CD4-positive, alpha-beta T cell (primary cell): ENCODE data around the gene IQCH. TPM values are rescaled to one million over a fixed set of nuclear protein-coding genes. Genes with fewer than 3 reads are reported as not detected.
"Not testable (repeated sequence)": the region's sequence is repeated elsewhere in the genome, so short reads cannot be mapped to it uniquely, and the experiment has no call there.

Experiments used
- ATAC-seq: fragments of 200-7000 bp; cut with Tn5 transposase; one replicate; pipeline ENCODE4 v1.10.0; 2022; ENCODE audit warnings: mild to moderate bottlenecking; ENCODE audit not compliant: poor library complexity
- CTCF ChIA-PET: fragments of 350-600 bp; sonication (Branson Sonifier 250); formaldehyde crosslinking; loops from one replicate; lab custom pipeline; 2021; ENCODE audit warnings: antibody characterized with exemption, inconsistent platforms; lab: Charles Lee
- POLR2A ChIA-PET: fragments of 350-600 bp; sonication (Branson Sonifier 250); formaldehyde crosslinking; loops from one replicate; lab custom pipeline; 2021; ENCODE audit warnings: antibody characterized with exemption, inconsistent platforms; lab: Charles Lee
- DNase-seq, 14 experiments: peaks; one replicate each; pipeline ENCODE4 v3.0.0-alpha.2; 2013 to 2020; ENCODE audit warnings: mixed read lengths in 2 of 14
- H3K27ac ChIP-seq, 2 donors: one replicate each; pipeline versions ENCODE4 v1.5.1 to v1.7.0; 2013; ENCODE audit warnings: low read length in 2 of 2, low read depth in 1 of 2, mild to moderate bottlenecking in 1 of 2
- H3K27me3 ChIP-seq, 2 experiments: 1 replicate in 1 of 2; 2 replicates in 1 of 2; pipeline versions ENCODE4 v1.6.1 to v1.7.0; 2013; ENCODE audit warnings: low read length in 2 of 2, control low read depth in 1 of 2, mild to moderate bottlenecking in 1 of 2, moderate library complexity in 1 of 2; ENCODE audit not compliant: insufficient read depth in 2 of 2, control insufficient read depth in 1 of 2
- H3K36me3 ChIP-seq: one replicate; pipeline ENCODE4 v1.6.1; 2013; ENCODE audit warnings: low read length, control low read depth; ENCODE audit not compliant: insufficient read depth
- H3K4me1 ChIP-seq: one replicate; pipeline ENCODE4 v1.6.1; 2013; ENCODE audit warnings: low read length, control low read depth; ENCODE audit not compliant: insufficient read depth
- H3K4me3 ChIP-seq: one replicate; pipeline ENCODE4 v1.5.1; 2013; ENCODE audit warnings: mild to moderate bottlenecking, low read length, moderate library complexity
- H3K9me3 ChIP-seq, 2 experiments: 1 replicate in 1 of 2; 2 replicates in 1 of 2; pipeline versions ENCODE4 v1.6.1 to v1.7.0; 2013; ENCODE audit warnings: low read length in 2 of 2, mild to moderate bottlenecking in 2 of 2, control low read depth in 1 of 2, moderate library complexity in 1 of 2; ENCODE audit not compliant: control insufficient read depth in 1 of 2, insufficient read depth in 1 of 2
- H3K27ac Mint-ChIP-seq: one replicate; pipeline ENCODE4 v1.8.0; 2020; ENCODE audit warnings: mixed read lengths
- H3K27me3 Mint-ChIP-seq: one replicate; pipeline ENCODE4 v1.8.0; 2021; ENCODE audit warnings: mixed read lengths
- H3K36me3 Mint-ChIP-seq: one replicate; pipeline ENCODE4 v1.8.0; 2021; ENCODE audit warnings: low read depth, mixed read lengths
- H3K4me1 Mint-ChIP-seq: one replicate; pipeline ENCODE4 v1.8.0; 2021; ENCODE audit warnings: low read depth, mixed read lengths
- H3K4me3 Mint-ChIP-seq: one replicate; pipeline ENCODE4 v1.8.0; 2020; ENCODE audit warnings: mild to moderate bottlenecking, mixed read lengths
- H3K9me3 Mint-ChIP-seq: one replicate; pipeline ENCODE4 v1.8.0; 2020; ENCODE audit warnings: mixed read lengths
- CTCF ChIP-seq: fragments of 200-600 bp; IDR thresholded peaks from one replicate; pipeline ENCODE4 v1.8.0; 2022; ENCODE audit warnings: antibody characterized with exemption, mild to moderate bottlenecking
- intact Hi-C, 2 experiments: fragments of 100-400 bp; cut with DNase I in 1 of 2; cut with micrococcal nuclease in 1 of 2; formaldehyde crosslinking; loops; one replicate each; pipeline versions ENCODE4 v1.15.1 to v1.9.0; 2023 to 2025; cut with DNase I, micrococcal nuclease
- total RNA-seq, 174 experiments: library from RNA in 2 of 174; stranded (reverse) in 2 of 174; gene quantifications; one replicate each; pipeline ENCODE4 v1.2.3 and lab custom pipeline; 2021 to 2026

Gene IQCH
- total RNA-seq, 2 experiments from 2014 or later = 0.85 to 1.3 TPM

GRCh38 chr15:67253101-67253500 is 1.5 kb upstream of the IQCH start:
- peaks cover 20% of the 10 kb centered on the region for H3K36me3 Mint-ChIP-seq
- Histone ChIP-seq H3K36me3 (no peaks in the 10 kb centered on the region), H3K4me1 (peaks cover 17% of the 10 kb centered on the region), H3K27me3 (no peaks in the 10 kb centered on the region), H3K4me3 (no peak overlapping the region), H3K9me3 (no peaks in the 10 kb centered on the region), H3K27ac (no peak overlapping the region)
- H3K27ac Mint-ChIP-seq = peak overlapping the region; percentile 91
- TF ChIP-seq CTCF = no peak
- intact Hi-C loops = loop anchor here (5.0 to 10.0 kb wide), 4 partner anchors 188 to 974 kb away; partner anchors contain the start of genes SMAD3 (in 2 of the 2), CLN6 (in 1 of the 2), MAP2K5 (in 1 of the 2) and PIAS1 (in 1 of the 2)
- H3K4me3 Mint-ChIP-seq = peak overlapping the region; percentile 97
- DNase-seq = no peak
- POLR2A ChIA-PET = no interaction called here
- ATAC-seq = no peak
- CTCF ChIA-PET = interaction anchor here (1.5 to 2.2 kb wide), 2 partner anchors 12 to 306 kb away, joined by 3 to 12 read pairs; no protein-coding TSS in a partner anchor
- H3K9me3 Mint-ChIP-seq = no peaks in the 10 kb centered on the region
- peaks cover 52% of the 10 kb centered on the region for H3K4me1 Mint-ChIP-seq
- H3K27me3 Mint-ChIP-seq = no peaks in the 10 kb centered on the region

- DNase-seq (peak in 1 of 14 experiments; percentile 10), ATAC-seq (no peak)
- no peaks in the 10 kb centered on the region for H3K9me3 Mint-ChIP-seq
- no peaks in the 10 kb centered on the region for H3K27me3 ChIP-seq
- peaks cover 46% of the 10 kb centered on the region for H3K4me1 Mint-ChIP-seq
- intact Hi-C loops = loop anchor here (2.0 to 10.0 kb wide), 5 partner anchors 13 to 974 kb away; partner anchors contain the start of genes SMAD3 (in 2 of the 2), CLN6 (in 1 of the 2), MAP2K5 (in 1 of the 2) and PIAS1 (in 1 of the 2)
- H3K9me3 ChIP-seq = no peaks in the 10 kb centered on the region
- no peak for TF ChIP-seq CTCF
- CTCF ChIA-PET = interaction anchor here (0.6 to 2.2 kb wide), 4 partner anchors 13 to 307 kb away, joined by 3 to 12 read pairs (median 3); no protein-coding TSS in a partner anchor
- H3K36me3 Mint-ChIP-seq = peaks cover 18% of the 10 kb centered on the region
- no peaks in the 10 kb centered on the region for H3K36me3 ChIP-seq
- H3K4me3 Mint-ChIP-seq = peak overlapping the region; percentile 97
- H3K4me1 ChIP-seq = peaks cover 17% of the 10 kb centered on the region
- POLR2A ChIA-PET = interaction anchor here (0.9 to 1.8 kb wide), 7 partner anchors 13 to 187 kb away, joined by 3 to 13 read pairs (median 4); no protein-coding TSS in a partner anchor
- H3K27ac ChIP-seq = peak overlapping the region; percentile 72 to 82
- H3K27ac Mint-ChIP-seq = peak overlapping the region; percentile 91
- H3K27me3 Mint-ChIP-seq = no peaks in the 10 kb centered on the region
- H3K4me3 ChIP-seq = peak overlapping the region; percentile 96
Observed at GRCh38 chr15:67253549-67254237, 893 bp upstream of the IQCH start.

- no peaks in the 10 kb centered on the region for H3K9me3 ChIP-seq
- H3K4me1 ChIP-seq = peaks cover 17% of the 10 kb centered on the region
- no peaks in the 10 kb centered on the region for H3K9me3 Mint-ChIP-seq
- H3K27me3 ChIP-seq = no peaks in the 10 kb centered on the region
- no peaks in the 10 kb centered on the region for H3K27me3 Mint-ChIP-seq
- no peak overlapping the region for H3K4me3 ChIP-seq
- no peak for TF ChIP-seq CTCF
- POLR2A ChIA-PET = no interaction called here
- peak overlapping the region; percentile 97 for H3K4me3 Mint-ChIP-seq
- no peaks in the 10 kb centered on the region for H3K36me3 ChIP-seq
- CTCF ChIA-PET = interaction anchor here (0.5 kb wide), 1 partner anchor 344 kb away, joined by 3 read pairs; no protein-coding TSS in a partner anchor
- ATAC-seq (no peak), DNase-seq (no peak)
- H3K4me1 Mint-ChIP-seq = peaks cover 37% of the 10 kb centered on the region
- H3K27ac Mint-ChIP-seq = peak overlapping the region; percentile 25
- peaks cover 15% of the 10 kb centered on the region for H3K36me3 Mint-ChIP-seq
- no peak overlapping the region for H3K27ac ChIP-seq
- intact Hi-C loops = loop anchor here (10.0 kb wide), 3 partner anchors 191 to 799 kb away; partner anchors contain the start of genes SMAD3 (in 2 of the 2), MAP2K5 (in 1 of the 2) and PIAS1 (in 1 of the 2)
Observed at GRCh38 chr15:67256051-67256450, 1.5 kb downstream of the IQCH start.

- peaks cover 18% of the 10 kb centered on the region for H3K4me1 Mint-ChIP-seq
- DNase-seq, H3K9me3 ChIP-seq, H3K9me3 Mint-ChIP-seq, H3K36me3 ChIP-seq, H3K27ac Mint-ChIP-seq, H3K4me3 Mint-ChIP-seq, POLR2A ChIA-PET, H3K27me3 ChIP-seq, H3K27ac ChIP-seq, H3K27me3 Mint-ChIP-seq, ATAC-seq, CTCF ChIA-PET, H3K4me3 ChIP-seq: not testable (repeated sequence)
- intact Hi-C loops = loop anchor here (10.0 kb wide), 3 partner anchors 194 to 796 kb away; partner anchors contain the start of genes SMAD3 (in 2 of the 2), MAP2K5 (in 1 of the 2) and PIAS1 (in 1 of the 2)
- peaks cover 15% of the 10 kb centered on the region for H3K36me3 Mint-ChIP-seq
- H3K4me1 ChIP-seq = peaks cover 11% of the 10 kb centered on the region
Observed at GRCh38 chr15:67258412-67258811, 3.8 kb downstream of the IQCH start.
